ENCODE measurements around the gene PHKB.

PHKB gene

DNA sequence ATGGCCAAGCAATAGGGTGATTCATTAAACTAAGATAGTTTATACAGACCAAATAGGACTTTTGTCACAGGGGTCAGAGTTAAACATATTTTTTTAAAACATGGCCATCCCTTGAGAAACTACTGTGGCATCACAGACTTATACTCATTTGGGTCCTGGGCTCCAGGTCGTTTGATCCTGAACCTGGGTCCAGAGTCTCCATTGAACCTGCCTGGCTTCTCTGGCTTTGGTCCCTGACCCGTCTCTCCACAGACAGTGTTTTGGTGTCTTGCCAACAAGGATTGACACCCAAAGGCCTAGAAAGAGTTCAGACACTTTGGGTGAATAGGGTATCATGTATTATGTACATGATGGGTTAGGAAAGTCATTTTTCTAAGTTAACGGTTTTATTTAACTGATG lies 236.7 kb downstream of the PHKB start:
- TF ChIP-seq, protein P1, sequence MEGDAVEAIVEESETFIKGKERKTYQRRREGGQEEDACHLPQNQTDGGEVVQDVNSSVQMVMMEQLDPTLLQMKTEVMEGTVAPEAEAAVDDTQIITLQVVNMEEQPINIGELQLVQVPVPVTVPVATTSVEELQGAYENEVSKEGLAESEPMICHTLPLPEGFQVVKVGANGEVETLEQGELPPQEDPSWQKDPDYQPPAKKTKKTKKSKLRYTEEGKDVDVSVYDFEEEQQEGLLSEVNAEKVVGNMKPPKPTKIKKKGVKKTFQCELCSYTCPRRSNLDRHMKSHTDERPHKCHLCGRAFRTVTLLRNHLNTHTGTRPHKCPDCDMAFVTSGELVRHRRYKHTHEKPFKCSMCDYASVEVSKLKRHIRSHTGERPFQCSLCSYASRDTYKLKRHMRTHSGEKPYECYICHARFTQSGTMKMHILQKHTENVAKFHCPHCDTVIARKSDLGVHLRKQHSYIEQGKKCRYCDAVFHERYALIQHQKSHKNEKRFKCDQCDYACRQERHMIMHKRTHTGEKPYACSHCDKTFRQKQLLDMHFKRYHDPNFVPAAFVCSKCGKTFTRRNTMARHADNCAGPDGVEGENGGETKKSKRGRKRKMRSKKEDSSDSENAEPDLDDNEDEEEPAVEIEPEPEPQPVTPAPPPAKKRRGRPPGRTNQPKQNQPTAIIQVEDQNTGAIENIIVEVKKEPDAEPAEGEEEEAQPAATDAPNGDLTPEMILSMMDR (IDR thresholded peaks at IDR 0.05; ENCODE audit: low read length, missing control alignments) = no peak
- no peak for DNase-seq (ENCODE audit: low read depth)
- no peak overlapping the region for H3K4me3 ChIP-seq (replicated peaks; ENCODE audit: low read depth, low read length)

DNA sequence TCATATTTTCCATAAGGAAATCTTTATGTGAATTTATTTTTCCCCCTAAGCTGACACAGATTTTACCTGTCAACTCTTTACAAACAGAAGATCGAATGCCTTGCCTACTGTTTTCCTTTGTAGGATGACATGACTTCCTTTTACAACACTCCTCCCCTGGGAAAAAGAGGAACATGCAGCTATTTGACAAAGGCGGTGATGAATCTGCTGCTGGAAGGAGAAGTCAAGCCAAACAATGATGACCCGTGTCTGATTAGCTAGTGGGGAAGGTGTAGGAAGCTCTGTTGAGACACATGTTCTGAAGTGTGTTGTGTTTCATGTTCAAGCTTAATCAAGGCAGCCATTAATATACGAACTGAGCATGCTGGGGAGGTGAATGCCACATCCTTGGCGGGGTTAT lies 238.0 kb downstream of the PHKB start:
- H3K4me3 ChIP-seq (replicated peaks; ENCODE audit: low read depth, low read length) = no peak overlapping the region
- TF ChIP-seq, protein P1 (IDR thresholded peaks at IDR 0.05; ENCODE audit: low read length, missing control alignments) = no peak
- DNase-seq (ENCODE audit: low read depth) = no peak

DNA sequence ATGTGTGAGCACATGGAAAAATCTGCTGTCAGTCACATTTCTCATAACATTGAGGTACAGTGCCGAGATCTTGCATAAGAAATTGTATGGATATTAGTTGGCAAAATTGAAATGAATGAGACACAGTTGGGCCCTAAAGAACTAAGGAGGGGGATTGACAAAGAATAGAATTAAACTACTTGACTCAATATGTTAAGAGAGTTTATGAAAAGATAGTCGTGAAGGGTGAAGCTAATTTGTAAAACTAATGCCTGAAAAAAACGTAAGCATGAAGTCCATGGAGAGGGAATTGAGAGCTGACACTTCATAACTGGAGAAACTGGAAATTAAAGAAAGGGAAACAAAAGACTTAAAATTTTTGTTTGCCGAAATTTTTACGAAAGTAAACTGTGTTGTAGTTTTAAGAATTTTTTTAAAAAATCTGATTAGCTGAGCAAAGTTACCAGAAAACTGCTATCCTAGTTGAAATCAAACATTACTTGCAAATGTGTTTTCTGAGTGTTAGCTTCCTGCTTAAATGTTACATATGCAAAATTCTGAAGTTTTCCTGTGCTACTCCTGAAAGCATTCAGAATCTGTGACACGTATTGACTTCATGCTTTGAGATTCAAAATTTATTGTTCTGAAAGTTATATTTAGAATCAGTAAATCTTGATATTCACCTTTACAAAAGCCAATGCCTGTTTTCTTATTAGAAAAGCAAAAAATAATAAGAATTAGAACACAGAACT lies 239.9 kb downstream of the PHKB start:
- H3K4me3 ChIP-seq (replicated peaks; ENCODE audit: low read depth, low read length) = no peak overlapping the region
- DNase-seq (ENCODE audit: low read depth) = no peak

DNA sequence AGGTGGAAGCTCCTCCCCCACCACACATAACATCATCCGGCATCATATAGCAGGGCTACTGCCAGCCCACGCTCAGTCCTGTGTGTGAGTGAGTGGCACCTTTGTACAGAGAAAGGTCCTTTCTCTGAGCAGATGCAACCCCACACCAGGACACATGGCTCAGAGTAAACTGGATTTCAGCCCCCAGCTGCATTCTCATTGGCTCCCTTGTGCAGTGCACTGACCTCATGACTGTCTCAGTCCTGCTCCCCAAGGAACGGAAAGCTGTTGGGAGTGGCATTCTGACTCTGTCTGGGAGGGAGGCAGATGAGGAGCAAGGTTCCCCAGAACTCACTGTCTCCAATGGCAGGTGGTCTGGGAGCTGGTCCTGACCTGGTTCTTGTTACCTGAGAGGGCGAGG lies 244.1 kb downstream of the PHKB start:
- DNase-seq (ENCODE audit: low read depth) = no peak
- no peak overlapping the region for H3K4me3 ChIP-seq (replicated peaks; ENCODE audit: low read depth, low read length)
- TF ChIP-seq, protein P1 (IDR thresholded peaks at IDR 0.05; ENCODE audit: low read length, missing control alignments) = no peak

More for the DNA sequence above, 239.9 kb downstream of the PHKB start:
- TF ChIP-seq, protein P1 (IDR thresholded peaks at IDR 0.05; ENCODE audit: low read length, missing control alignments) = no peak

DNA sequence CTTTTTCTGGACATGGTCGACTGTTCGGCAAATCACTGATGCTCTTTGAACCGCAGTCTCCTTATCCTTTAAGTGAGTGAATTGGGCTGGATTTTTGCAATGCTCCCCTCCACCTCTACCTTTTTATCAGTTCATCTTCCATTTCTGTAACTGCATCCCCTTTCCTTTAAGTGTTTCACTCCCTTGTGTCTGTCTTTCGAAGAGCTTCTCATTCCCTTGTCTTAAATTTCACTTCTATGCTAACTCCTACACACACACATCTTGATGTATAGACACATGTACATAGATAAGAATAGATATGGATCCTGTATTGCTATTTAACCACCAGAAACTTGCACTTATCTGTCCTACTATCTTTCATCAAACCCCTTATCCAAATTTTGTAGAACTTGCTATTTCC lies 250.7 kb downstream of the PHKB start:
- TF ChIP-seq, protein P1 (IDR thresholded peaks at IDR 0.05; ENCODE audit: low read length, missing control alignments) = no peak
- H3K4me3 ChIP-seq (replicated peaks; ENCODE audit: low read depth, low read length) = no peak overlapping the region
- DNase-seq (ENCODE audit: low read depth) = no peak

DNA sequence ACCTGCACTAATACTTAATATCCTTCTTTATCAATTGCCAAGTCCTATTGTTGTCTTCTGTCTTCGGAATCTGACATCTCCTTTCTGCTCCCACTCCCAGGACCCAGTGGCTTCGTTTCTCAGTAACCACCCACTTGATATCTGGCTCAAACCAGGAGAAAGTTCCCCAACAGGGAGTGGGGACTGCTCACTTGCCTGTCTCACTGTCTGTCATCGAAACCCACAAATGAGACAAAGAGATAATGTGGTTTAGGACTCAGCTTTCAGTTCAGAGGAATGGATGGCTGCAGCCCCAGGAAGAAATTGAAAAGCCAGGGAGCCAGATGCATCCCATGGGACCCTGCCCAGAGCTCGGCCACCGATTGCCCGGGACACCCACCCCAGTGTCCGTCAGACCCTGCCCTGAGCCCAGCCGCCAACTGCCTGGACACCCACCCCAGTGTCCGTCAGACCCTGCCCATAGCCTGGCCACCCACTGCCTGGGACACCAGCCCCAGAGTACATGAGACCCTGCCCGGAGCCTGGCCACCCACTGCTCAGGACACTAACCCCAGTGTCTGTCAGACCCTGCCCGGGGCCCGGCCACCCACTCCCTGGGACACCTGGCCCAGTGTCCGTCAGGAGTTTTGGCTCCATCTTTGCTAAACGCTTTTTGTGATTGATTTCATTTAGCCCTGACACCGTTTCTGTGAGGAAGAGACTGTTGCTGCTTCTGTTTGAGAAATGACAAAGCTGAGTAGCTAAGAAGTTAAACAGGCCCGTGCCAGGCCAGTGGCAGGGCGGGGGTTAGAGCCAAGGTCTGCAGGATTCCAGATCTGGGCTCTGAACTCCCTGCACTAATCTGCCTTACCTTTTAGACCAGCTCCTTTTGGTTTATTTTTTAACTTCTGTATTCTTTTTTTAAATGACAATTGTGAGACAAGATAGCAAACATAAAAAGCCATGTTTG lies 251.4 kb downstream of the PHKB start:
- TF ChIP-seq, protein P1 (IDR thresholded peaks at IDR 0.05; ENCODE audit: low read length, missing control alignments) = no peak
- no peak for DNase-seq (ENCODE audit: low read depth)
- no peak overlapping the region for H3K4me3 ChIP-seq (replicated peaks; ENCODE audit: low read depth, low read length)
